SU-DHL-6 (cell line): ENCODE data around the gene MYO10.

ENCODE experiments used
- EZH2phosphoT487 ChIP-seq: fragments of 200-600 bp; sonication (generic), shearing (Covaris generic); conservative IDR thresholded peaks from 2 replicates; pipeline ENCODE4 v1.6.1; 2018; ENCODE audit warnings: mild to moderate bottlenecking, antibody characterized with exemption, low read length, moderate library complexity, mixed read lengths
- TF ChIP-seq, protein P1 (sequence below): fragments of 200-600 bp; sonication (generic); IDR thresholded peaks from one replicate; pipeline ENCODE4 v1.5.1; 2017; ENCODE audit warnings: antibody characterized with exemption, mild to moderate bottlenecking, low read length, moderate library complexity; ENCODE audit not compliant: insufficient read depth, poor library complexity, severe bottlenecking

GRCh38 chr5:16693879-16694278 lies 242.2 kb downstream of the MYO10 start:
- TF ChIP-seq, protein P1, sequence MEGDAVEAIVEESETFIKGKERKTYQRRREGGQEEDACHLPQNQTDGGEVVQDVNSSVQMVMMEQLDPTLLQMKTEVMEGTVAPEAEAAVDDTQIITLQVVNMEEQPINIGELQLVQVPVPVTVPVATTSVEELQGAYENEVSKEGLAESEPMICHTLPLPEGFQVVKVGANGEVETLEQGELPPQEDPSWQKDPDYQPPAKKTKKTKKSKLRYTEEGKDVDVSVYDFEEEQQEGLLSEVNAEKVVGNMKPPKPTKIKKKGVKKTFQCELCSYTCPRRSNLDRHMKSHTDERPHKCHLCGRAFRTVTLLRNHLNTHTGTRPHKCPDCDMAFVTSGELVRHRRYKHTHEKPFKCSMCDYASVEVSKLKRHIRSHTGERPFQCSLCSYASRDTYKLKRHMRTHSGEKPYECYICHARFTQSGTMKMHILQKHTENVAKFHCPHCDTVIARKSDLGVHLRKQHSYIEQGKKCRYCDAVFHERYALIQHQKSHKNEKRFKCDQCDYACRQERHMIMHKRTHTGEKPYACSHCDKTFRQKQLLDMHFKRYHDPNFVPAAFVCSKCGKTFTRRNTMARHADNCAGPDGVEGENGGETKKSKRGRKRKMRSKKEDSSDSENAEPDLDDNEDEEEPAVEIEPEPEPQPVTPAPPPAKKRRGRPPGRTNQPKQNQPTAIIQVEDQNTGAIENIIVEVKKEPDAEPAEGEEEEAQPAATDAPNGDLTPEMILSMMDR, result no peak
- no peak for TF ChIP-seq EZH2phosphoT487
